ENCODE measurements around the gene NUDT16L1. TPM values are rescaled to one million over a fixed set of nuclear protein-coding genes. Genes with fewer than 3 reads are reported as not detected.
"Not testable (repeated sequence)": the region's sequence is repeated elsewhere in the genome, so short reads cannot be mapped to it uniquely, and the experiment has no call there.

The NUDT16L1 gene
- total RNA-seq, 1 experiment from 2014 or later, result 42.0 TPM

DNA sequence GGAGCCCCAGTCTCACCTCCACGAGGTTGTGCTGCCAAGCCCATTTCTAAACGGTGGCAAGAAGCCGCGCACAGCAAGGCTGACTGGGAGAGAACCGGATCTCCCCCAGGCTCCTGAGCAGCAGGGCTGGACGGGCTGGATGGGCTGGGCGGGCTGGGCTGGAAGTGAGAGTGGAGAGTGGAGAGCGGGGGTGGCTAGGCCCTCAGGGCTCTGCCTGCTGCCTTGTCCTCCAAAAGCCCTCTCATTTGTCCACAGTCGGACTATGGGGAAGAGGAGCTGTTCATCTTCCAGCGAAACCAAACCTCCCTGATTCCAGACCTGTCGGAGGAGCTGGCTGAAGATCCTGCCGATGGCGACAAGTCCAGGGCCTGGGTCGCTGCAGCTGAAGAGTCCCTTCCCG, 44.2 kb downstream of the NUDT16L1 start (continued):
- no peak for TF ChIP-seq ZNF138 (CRISPR knock-in tag; conservative IDR thresholded peaks at IDR 0.05)
- TF ChIP-seq, protein P1, sequence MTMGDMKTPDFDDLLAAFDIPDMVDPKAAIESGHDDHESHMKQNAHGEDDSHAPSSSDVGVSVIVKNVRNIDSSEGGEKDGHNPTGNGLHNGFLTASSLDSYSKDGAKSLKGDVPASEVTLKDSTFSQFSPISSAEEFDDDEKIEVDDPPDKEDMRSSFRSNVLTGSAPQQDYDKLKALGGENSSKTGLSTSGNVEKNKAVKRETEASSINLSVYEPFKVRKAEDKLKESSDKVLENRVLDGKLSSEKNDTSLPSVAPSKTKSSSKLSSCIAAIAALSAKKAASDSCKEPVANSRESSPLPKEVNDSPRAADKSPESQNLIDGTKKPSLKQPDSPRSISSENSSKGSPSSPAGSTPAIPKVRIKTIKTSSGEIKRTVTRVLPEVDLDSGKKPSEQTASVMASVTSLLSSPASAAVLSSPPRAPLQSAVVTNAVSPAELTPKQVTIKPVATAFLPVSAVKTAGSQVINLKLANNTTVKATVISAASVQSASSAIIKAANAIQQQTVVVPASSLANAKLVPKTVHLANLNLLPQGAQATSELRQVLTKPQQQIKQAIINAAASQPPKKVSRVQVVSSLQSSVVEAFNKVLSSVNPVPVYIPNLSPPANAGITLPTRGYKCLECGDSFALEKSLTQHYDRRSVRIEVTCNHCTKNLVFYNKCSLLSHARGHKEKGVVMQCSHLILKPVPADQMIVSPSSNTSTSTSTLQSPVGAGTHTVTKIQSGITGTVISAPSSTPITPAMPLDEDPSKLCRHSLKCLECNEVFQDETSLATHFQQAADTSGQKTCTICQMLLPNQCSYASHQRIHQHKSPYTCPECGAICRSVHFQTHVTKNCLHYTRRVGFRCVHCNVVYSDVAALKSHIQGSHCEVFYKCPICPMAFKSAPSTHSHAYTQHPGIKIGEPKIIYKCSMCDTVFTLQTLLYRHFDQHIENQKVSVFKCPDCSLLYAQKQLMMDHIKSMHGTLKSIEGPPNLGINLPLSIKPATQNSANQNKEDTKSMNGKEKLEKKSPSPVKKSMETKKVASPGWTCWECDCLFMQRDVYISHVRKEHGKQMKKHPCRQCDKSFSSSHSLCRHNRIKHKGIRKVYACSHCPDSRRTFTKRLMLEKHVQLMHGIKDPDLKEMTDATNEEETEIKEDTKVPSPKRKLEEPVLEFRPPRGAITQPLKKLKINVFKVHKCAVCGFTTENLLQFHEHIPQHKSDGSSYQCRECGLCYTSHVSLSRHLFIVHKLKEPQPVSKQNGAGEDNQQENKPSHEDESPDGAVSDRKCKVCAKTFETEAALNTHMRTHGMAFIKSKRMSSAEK (CRISPR knock-in tag; IDR thresholded peaks at IDR 0.05; ENCODE audit: borderline replicate concordance), result no peak

DNA sequence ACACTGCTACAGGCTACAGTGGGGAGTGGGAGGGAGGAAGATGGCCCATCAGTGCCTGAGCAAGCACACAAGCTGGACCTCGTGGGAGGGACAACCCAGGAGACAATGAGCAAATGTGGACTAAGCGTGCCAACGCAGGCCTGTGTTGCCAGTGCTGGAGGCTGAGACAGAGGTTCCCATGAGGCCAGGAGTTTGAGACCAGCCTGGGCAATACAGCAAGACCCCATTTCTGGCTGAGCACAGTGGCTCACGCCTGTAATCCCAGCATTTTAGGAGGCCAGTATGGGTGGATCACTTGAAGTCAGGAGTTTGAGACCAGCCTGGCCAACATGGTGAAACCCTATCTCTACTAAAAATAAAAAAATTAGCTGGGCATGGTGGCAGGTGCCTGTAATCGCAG, 45.0 kb downstream of the NUDT16L1 start:
- H3K4me1 Mint-ChIP-seq, result peaks cover 14% of the 10 kb centered on the region
- H3K36me3 Mint-ChIP-seq; H3K9me3 Mint-ChIP-seq; POLR2A ChIA-PET; H3K4me3 Mint-ChIP-seq; DNase-seq (ENCODE audit: low spot score); H3K27me3 Mint-ChIP-seq (ENCODE audit: low read depth); ATAC-seq: not testable (repeated sequence)
- CTCF ChIA-PET, result interaction anchor here (0.7 to 1.3 kb wide), 2 partner anchors 22 to 220 kb away, joined by 3 read pairs; partner anchors contain the start of gene SEC14L5
- peak overlapping the region; percentile 28; the same call in 1 of the 2 replicates for H3K27ac Mint-ChIP-seq
- TF ChIP-seq ZNF121 (CRISPR knock-in tag; IDR thresholded peaks at IDR 0.05), result peak; percentile 97

DNA sequence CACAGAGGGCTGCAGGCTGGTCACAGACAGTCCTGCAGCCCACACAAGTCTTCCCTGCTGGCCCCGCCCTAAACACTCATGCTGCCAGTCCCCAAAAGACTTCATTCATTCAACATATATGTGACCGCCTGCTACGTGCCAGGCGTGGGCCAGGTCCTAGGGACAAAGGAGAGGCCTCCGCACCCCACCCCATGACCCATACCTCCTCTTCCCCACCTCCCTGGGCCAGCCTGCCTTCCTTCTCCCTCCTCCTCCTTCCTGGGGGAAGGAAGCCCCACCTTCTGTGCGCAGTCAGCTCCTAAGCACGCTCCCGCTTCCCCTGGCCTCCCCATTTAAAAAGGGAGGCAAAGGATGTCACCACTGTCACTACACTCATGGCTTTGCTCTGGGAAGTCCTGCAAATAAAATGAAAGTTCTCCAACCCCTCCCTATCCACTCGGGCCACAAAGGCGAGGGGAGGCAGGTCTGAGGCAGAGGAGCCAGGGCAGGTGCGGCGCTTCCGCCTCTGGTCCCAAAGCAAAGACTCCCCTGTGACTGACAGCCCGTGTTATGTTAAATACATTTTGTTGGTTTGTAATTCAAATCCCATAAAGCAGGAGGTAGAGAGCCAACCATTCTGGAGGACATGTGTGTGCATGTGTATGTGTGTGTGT, 50.0 kb downstream of the NUDT16L1 start:
- Mint-ChIP-seq H3K9me3 (no peaks in the 10 kb centered on the region), H3K27me3 (ENCODE audit: low read depth) (no peaks in the 10 kb centered on the region; the same call in 1 of the 2 replicates), H3K27ac (0 out of 2 replicates have a peak overlapping the region, but pooled peaks have one; percentile 49), H3K4me3 (peak overlapping the region; percentile 35), H3K36me3 (no peaks in the 10 kb centered on the region), H3K4me1 (peaks cover 20% of the 10 kb centered on the region)
- ATAC-seq (no peak), DNase-seq (ENCODE audit: low spot score) (no peak)
- ChIA-PET POLR2A (interaction anchor here (1.1 kb wide), 1 partner anchor 9 kb away, joined by 3 read pairs; the partner anchor contains the start of gene DNAAF8), CTCF (no interaction called here)
- TF ChIP-seq FOXJ3 (CRISPR knock-in tag; IDR thresholded peaks at IDR 0.05; ENCODE audit: borderline replicate concordance) (no peak), ZNF396 (CRISPR knock-in tag; IDR thresholded peaks at IDR 0.05; ENCODE audit: borderline replicate concordance) (no peak), NR1H2 (CRISPR knock-in tag; IDR thresholded peaks at IDR 0.05) (no peak)

DNA sequence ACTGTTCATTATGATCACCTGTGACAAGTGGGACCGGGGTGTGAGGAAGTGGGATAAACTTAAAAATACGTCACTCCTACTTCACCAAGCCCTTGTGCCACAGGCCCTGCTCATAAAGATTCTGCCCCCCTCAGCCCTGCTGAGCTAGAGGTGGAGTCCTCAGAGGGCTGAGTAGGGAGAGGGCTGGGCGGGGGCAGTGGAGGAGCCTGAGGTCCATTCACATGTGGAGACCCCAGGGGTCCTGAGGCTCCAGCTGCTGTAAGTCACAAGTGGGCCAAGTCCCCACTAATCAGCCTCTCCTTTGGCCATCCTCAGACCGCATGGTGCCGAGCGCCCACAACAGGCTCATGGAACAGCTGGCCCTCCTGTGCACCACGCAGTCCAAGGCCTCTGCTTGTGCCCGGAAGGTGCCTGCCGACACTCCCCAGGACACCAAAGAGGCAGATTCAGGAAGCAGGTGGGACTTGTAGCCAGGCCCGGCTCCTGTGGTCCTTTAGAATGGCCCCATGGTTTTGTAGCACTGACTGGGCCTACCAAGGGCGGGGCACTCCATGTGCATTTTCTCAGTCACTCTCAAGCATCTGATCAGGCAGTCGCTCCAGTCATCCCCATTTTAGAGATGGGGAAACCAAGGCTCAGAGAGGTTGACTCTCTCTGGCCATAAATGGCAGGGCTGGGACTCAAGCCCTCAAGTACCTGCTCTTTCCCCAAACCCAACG, 51.4 kb downstream of the NUDT16L1 start:
- Mint-ChIP-seq H3K4me1 (peaks cover 20% of the 10 kb centered on the region), H3K27ac (peak overlapping the region; percentile 38; the same call in 1 of the 2 replicates), H3K36me3 (no peaks in the 10 kb centered on the region), H3K27me3 (ENCODE audit: low read depth) (no peaks in the 10 kb centered on the region; the same call in 1 of the 2 replicates), H3K9me3 (no peaks in the 10 kb centered on the region), H3K4me3 (no peak overlapping the region)
- POLR2A ChIA-PET, result interaction anchor here (0.6 kb wide), 1 partner anchor 10 kb away, joined by 3 read pairs; the partner anchor contains the start of genes ANKS3 and DNAAF8
- CTCF ChIA-PET, result interaction anchor here (1.2 kb wide), 1 partner anchor 10 kb away, joined by 7 read pairs; the partner anchor contains the start of genes ANKS3 and DNAAF8
- no peak for DNase-seq (ENCODE audit: low spot score)
- TF ChIP-seq ATF1 (CRISPR knock-in tag; IDR thresholded peaks at IDR 0.05) (no peak), GTF2I (CRISPR knock-in tag; conservative IDR thresholded peaks at IDR 0.05) (0 out of 2 replicates have a peak, but pooled peaks have one; percentile 12), FOXP1 (CRISPR knock-in tag; IDR thresholded peaks at IDR 0.05; ENCODE audit: borderline replicate concordance) (peak; percentile 28; the same call in 1 of the 2 replicates), ZNF671 (CRISPR knock-in tag; IDR thresholded peaks at IDR 0.05) (no peak), CREB1 (CRISPR knock-in tag; IDR thresholded peaks at IDR 0.05) (no peak), JUN (CRISPR knock-in tag; IDR thresholded peaks at IDR 0.05) (no peak)
- TF ChIP-seq, protein P2, sequence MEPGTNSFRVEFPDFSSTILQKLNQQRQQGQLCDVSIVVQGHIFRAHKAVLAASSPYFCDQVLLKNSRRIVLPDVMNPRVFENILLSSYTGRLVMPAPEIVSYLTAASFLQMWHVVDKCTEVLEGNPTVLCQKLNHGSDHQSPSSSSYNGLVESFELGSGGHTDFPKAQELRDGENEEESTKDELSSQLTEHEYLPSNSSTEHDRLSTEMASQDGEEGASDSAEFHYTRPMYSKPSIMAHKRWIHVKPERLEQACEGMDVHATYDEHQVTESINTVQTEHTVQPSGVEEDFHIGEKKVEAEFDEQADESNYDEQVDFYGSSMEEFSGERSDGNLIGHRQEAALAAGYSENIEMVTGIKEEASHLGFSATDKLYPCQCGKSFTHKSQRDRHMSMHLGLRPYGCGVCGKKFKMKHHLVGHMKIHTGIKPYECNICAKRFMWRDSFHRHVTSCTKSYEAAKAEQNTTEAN (CRISPR knock-in tag; IDR thresholded peaks at IDR 0.05), result no peak
- TF ChIP-seq, protein P3, sequence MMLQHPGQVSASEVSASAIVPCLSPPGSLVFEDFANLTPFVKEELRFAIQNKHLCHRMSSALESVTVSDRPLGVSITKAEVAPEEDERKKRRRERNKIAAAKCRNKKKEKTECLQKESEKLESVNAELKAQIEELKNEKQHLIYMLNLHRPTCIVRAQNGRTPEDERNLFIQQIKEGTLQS (CRISPR knock-in tag; conservative IDR thresholded peaks at IDR 0.05), result no peak
- TF ChIP-seq, protein P4, sequence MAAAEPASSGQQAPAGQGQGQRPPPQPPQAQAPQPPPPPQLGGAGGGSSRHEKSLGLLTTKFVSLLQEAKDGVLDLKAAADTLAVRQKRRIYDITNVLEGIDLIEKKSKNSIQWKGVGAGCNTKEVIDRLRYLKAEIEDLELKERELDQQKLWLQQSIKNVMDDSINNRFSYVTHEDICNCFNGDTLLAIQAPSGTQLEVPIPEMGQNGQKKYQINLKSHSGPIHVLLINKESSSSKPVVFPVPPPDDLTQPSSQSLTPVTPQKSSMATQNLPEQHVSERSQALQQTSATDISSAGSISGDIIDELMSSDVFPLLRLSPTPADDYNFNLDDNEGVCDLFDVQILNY (CRISPR knock-in tag; IDR thresholded peaks at IDR 0.05), result no peak
- TF ChIP-seq, protein P5, sequence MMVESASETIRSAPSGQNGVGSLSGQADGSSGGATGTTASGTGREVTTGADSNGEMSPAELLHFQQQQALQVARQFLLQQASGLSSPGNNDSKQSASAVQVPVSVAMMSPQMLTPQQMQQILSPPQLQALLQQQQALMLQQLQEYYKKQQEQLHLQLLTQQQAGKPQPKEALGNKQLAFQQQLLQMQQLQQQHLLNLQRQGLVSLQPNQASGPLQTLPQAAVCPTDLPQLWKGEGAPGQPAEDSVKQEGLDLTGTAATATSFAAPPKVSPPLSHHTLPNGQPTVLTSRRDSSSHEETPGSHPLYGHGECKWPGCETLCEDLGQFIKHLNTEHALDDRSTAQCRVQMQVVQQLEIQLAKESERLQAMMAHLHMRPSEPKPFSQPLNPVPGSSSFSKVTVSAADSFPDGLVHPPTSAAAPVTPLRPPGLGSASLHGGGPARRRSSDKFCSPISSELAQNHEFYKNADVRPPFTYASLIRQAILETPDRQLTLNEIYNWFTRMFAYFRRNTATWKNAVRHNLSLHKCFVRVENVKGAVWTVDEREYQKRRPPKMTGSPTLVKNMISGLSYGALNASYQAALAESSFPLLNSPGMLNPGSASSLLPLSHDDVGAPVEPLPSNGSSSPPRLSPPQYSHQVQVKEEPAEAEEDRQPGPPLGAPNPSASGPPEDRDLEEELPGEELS (CRISPR knock-in tag; IDR thresholded peaks at IDR 0.05), result no peak
- no peak for ATAC-seq
